GM21423 (cell line): ENCODE measurements around the gene BUB1B.

Source experiments
- ATAC-seq: cut with Tn5 transposase; IDR thresholded peaks from one replicate; pipeline ENCODE4 v1.9.1; 2021; ENCODE audit warnings: mild to moderate bottlenecking, moderate library complexity; ENCODE audit not compliant: unreplicated experiment

The BUB1B gene

GRCh38 chr15:40239693-40240618, 79.1 kb downstream of the BUB1B start:
- no peak for ATAC-seq

- ATAC-seq: no peak
Measured at GRCh38 chr15:40240619-40241221, 79.9 kb downstream of the BUB1B start.

DNA sequence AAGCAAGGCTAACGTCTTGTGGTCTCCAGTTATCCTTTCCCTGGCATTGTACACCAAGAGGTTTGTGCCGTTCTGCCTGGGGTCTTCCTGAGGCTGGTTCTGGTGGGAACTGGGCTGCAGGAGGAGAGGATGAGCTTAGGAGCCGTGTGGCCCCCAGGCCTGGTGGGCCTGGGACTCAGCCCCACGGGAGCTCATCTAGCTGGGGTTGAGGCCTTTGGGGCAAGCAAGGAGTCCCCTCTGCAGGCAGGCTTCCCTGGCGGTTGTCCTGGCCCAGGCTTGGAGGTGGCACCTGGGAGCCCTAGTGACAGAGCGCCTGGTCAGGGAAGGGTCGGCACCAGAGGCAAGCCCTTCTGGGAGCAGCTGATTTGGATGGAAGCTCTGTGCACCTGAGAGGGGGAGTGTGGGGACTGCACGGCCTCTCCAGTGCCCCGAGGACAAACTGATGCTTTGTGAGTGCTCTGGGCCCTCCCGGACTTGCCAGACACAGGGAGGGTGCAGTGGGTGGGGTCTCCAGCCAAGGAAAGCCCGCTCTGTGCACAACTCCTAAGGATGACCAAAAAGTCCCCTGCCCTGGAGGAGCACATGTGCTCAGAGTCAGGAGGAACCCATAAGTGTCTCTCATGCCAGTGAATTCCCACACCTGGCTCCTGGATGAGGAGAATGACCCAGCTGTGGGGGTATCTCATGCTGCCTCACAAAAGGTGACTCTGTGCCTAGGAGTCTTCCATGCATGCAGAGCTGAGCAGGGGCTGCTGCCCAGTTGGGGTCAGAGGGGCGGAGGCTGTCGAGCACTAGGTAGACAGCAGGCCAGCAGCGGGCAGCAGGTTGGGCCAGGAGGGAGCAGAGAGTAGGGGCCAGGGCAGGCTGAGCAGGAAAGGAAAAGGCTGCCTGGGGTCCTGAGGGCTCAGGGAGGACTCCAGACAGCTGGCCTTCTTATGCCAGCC, 80.7 kb downstream of the BUB1B start:
- ATAC-seq: no peak

DNA sequence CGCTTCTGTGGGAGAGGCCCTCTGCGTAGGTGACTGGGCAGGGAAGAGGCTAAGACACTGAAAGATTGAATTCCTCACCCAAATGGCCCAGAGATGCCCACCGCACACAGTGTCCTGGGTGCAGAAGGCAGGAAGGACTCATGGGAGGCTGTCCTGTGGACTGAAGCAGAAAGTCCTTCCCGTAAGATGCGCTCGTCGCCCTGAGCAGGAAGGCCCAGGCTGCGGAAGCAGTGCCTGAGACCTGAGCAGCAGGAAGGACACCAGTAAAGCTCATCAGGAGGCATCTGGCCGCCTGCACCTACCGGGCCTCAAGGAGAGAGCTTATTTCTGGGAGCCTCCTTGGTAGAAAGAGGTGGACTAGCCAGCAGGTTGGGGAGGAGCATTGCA, 81.3 kb downstream of the BUB1B start:
- ATAC-seq: no peak

DNA sequence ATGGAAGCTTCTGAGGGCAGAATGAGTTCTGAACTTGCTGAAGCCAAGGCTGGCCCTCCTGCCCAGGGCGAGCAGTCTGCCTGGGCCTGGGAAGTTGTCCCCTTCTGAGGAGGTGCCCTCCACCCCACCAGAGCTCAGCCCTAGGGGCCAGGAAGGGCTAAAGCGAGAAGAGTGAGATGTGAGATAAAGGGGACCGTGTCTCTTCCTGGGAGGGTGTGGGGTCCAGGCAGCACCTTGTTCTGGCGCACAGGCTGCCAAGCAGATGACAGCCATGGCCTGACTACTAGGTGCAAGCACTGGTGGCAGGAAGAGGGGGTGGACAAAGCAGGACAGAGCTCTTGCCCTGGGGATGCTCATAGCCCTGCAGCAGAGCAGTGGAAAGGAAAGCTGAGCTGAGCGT, 81.7 kb downstream of the BUB1B start:
- no peak for ATAC-seq

DNA sequence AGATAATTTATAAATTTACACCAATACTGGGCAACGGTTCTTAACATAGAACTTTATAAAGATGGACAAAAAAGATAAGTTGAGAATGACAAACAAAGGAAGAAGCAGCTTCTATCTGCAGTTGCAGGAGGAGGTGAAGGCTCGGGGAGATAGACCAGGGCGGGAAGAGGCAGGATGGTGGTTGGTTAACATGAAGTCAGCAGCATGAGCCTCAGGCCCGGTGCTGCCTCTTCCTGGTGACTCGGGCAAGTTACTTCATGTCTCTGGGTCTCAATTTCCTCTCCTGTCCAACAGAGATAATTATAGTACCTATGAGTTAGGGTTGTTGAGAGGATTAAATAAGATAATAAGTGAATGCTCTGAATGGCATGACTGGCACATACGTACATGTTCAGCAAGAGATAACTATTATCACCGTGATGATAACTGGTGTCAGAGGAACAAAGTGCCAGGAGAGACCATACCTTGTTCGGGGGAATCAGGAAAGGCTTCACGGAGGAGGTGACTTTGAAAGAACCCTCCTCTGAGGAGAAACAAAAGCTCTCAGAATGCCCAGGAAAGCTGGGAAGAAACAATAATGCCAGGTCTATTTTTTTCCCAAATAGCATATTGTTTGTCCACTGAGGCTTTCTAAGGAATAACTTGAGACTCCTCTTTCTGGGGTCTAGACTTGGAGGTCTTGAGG, 82.4 kb downstream of the BUB1B start:
- ATAC-seq: no peak

GRCh38 chr15:40244961-40245523, 84.2 kb downstream of the BUB1B start:
- no peak for ATAC-seq

GRCh38 chr15:40245666-40246450, 85.0 kb downstream of the BUB1B start:
- ATAC-seq: no peak

DNA sequence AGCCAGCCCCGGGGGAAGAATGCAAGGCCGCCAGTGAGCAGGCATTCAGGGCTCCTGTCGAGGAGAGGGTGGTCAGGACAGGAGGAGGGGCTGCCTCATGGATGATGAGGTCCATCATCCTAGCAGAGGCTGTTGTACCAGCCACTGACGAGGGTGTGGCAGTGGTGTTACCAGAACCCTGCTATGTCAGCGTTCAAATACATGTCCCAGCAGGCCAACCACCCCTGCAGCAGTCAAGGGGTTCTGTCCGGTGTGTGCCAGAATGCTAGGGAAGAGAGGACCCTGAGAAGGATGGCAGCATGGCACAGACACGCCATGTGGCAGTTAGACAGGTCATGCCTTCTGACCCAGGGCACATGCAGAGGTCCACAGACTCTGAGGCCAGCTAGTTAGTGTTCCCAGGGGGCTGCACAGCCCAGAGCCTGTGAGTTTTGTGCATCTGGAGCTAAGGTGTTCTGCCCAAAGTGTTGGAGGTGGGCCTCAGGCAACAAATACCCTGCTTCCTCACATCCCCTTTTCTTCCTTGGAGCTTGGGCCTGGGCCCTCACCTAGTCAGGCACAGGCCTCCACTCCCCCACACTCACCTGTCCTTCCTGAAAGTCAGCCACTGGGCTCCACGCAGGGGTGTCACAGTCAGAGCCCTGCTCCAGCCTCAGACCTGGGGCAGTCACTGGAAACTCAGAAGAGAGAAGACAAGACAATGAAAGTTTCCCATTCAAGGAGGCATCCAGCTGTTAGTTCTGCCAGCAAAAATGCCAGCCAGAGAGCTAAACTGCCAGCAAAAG, 85.8 kb downstream of the BUB1B start:
- no peak for ATAC-seq

- ATAC-seq: no peak
Measured at GRCh38 chr15:40247406-40247971, 86.6 kb downstream of the BUB1B start.

- ATAC-seq: no peak
Measured at GRCh38 chr15:40248006-40248783, 87.3 kb downstream of the BUB1B start.

GRCh38 chr15:40249477-40250303, 88.8 kb downstream of the BUB1B start:
- no peak for ATAC-seq

DNA sequence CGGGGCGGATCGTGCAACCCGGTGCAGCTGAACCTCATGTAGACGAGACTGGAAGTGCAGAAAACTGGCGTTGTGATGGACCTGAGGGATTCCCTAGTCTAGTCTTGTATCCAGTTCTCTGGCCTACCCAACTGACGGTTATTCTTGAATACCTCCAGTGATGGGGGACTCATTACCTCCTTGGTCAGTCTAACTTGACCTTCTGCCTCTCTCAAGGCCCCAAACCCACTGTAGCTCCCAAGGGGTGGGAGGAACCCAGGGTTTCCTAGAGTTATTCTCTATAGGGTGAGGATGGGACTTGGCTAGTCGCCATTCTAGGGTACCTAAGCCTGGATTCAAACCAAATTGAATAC, 89.4 kb downstream of the BUB1B start:
- no peak for ATAC-seq

DNA sequence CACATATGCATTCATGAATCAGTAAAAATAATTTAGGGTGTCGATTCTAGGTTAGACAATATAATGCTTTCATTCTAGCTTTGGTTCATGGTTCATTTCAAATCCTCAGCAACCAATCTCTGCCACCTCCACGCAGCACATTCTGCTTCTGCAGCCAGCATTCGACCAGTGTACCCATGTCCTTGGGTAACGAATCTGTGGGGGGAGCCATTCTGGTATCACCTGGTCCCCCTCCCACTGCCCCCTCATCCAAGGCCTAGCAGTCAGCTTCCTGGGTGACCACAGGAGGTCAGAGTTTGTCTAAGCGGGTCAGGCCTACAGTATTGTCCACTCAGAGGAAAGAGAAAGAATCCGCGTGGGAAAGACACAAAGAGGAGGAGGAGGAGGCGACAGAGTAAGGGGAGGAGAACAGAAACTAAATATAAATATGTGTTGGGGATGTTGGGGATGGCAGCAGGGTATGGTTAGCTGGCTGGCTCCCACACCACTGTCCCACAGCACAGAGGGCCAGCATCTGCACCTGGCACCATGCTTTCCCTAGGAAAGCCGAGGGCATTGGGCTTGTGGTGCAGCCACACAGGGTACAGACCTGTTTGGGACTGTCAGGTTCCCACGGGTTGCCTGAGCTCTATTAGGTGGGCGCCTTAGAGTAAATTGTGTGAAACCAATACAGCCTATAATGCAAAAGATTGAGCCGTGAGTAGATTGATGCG, 90.1 kb downstream of the BUB1B start:
- ATAC-seq: no peak

DNA sequence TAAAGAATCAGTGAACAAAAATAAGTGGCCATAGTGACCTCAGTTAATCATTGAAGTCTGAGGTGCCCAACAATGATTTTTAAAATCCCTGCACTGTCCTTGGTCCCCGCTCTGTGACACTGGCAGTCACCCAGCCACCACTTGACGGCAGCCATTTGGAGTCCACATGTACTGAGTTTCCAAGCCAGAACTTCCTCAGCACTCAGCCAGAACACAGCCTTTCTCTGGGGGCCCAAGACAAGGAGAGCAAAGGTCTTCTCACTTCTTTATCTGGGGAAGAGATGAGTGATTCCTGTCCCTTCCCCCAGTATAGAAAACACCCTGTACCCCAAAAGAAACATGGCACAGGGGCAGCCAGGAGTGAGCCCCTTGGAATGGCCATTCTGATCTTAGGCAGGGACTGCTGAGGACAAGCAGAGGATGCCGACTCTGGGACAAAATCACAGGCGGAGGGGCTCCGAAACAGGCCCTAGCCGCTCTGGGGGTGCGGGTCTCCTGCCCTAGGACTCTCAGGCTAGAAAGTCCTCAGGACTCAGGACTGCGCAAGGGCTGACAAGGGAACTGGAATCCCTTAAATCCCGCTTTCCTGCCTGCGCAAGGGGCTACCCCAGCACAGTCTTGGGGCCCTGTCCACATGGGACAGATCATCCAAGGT, 90.7 kb downstream of the BUB1B start:
- ATAC-seq: no peak

DNA sequence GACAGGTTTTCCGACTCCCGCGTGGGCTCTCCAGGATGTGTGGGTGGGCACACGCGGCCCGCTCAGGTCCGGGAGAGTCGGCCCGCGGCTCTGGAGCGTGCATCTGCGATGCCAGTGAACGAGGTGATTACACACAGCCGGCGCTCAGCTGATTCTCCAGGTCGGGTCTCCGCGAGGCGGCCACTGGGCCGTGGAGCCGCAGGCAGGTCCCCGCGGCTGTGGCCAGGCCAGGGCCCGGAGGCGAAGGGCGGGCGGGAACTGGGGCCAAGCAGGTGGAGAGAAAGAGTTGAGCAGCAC, 91.2 kb downstream of the BUB1B start:
- ATAC-seq: no peak
